ENCODE data around the gene CLEC2A.
"Not testable (repeated sequence)": the region's sequence is repeated elsewhere in the genome, so short reads cannot be mapped to it uniquely, and the experiment has no call there.

Gene CLEC2A

GRCh38 chr12:9971181-9971580, 39.0 kb upstream of the CLEC2A start, which contains the start of gene CLEC12A:
TSS of gene CLEC12A (plus strand) at chr12:9971409. CDS start at chr12:9971597, 188 bp downstream.
- TF ChIP-seq, protein P1, sequence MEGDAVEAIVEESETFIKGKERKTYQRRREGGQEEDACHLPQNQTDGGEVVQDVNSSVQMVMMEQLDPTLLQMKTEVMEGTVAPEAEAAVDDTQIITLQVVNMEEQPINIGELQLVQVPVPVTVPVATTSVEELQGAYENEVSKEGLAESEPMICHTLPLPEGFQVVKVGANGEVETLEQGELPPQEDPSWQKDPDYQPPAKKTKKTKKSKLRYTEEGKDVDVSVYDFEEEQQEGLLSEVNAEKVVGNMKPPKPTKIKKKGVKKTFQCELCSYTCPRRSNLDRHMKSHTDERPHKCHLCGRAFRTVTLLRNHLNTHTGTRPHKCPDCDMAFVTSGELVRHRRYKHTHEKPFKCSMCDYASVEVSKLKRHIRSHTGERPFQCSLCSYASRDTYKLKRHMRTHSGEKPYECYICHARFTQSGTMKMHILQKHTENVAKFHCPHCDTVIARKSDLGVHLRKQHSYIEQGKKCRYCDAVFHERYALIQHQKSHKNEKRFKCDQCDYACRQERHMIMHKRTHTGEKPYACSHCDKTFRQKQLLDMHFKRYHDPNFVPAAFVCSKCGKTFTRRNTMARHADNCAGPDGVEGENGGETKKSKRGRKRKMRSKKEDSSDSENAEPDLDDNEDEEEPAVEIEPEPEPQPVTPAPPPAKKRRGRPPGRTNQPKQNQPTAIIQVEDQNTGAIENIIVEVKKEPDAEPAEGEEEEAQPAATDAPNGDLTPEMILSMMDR (IDR thresholded peaks at IDR 0.05; ENCODE audit: unreplicated experiment in 3 of 3) = no peak
- Mint-ChIP-seq H3K9me3 (peaks cover 5% of the 10 kb centered on the region), H3K36me3 (ENCODE audit: low read depth) (peaks cover 3% of the 10 kb centered on the region), H3K27ac (no peak within 1 kb of the TSS), H3K4me1 (no peaks in the 10 kb centered on the region), H3K4me3 (no peak within 1 kb of the TSS), H3K27me3 (ENCODE audit: low read depth) (no peaks in the 10 kb centered on the region)

GRCh38 chr12:9969673-9970072, 37.5 kb upstream of the CLEC2A start:
- H3K9me3 Mint-ChIP-seq = no peaks in the 10 kb centered on the region
- TF ChIP-seq, protein P1 (IDR thresholded peaks at IDR 0.05; ENCODE audit: unreplicated experiment in 3 of 3) = no peak
- H3K27ac Mint-ChIP-seq = no peak overlapping the region
- H3K4me1 Mint-ChIP-seq = no peaks in the 10 kb centered on the region
- H3K4me3 Mint-ChIP-seq = no peak overlapping the region
- H3K27me3 Mint-ChIP-seq (ENCODE audit: low read depth) = no peaks in the 10 kb centered on the region
- no peaks in the 10 kb centered on the region for H3K36me3 Mint-ChIP-seq (ENCODE audit: low read depth)

DNA sequence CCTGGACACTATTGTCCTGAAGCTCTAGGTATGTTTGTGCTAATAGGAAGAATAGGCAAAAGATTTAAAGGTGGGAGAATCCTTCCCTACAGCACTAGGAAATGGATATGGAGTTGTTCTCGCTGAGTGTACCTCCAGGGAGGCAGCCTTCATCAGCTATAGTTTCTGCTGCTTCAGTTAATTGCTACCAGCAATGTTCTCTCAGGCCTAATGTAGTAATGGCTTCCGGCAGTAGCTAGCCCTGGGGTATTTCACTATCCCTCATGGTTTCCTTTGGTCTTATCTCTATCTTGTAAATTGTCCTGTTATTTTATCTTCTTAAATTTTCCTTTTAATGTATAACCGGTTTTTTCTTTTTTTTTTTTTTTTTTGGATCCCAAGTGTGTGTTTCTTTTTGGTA, 29.7 kb upstream of the CLEC2A start:
- TF ChIP-seq, protein P1 (IDR thresholded peaks at IDR 0.05; ENCODE audit: unreplicated experiment in 3 of 3) = no peak
- Mint-ChIP-seq H3K4me1 (no peaks in the 10 kb centered on the region), H3K4me3 (no peak overlapping the region), H3K9me3 (no peaks in the 10 kb centered on the region), H3K36me3 (ENCODE audit: low read depth) (no peaks in the 10 kb centered on the region), H3K27me3 (ENCODE audit: low read depth) (no peaks in the 10 kb centered on the region), H3K27ac (no peak overlapping the region)

- Mint-ChIP-seq H3K27me3 (ENCODE audit: low read depth) (no peaks in the 10 kb centered on the region), H3K27ac (no peak overlapping the region), H3K4me1 (no peaks in the 10 kb centered on the region), H3K9me3 (no peaks in the 10 kb centered on the region), H3K36me3 (ENCODE audit: low read depth) (no peaks in the 10 kb centered on the region), H3K4me3 (no peak overlapping the region)
- TF ChIP-seq, protein P1 (IDR thresholded peaks at IDR 0.05; ENCODE audit: unreplicated experiment in 3 of 3) = no peak
Observed at GRCh38 chr12:9961106-9961505, 28.9 kb upstream of the CLEC2A start.

GRCh38 chr12:9960590-9960989, 28.4 kb upstream of the CLEC2A start:
- no peaks in the 10 kb centered on the region for H3K36me3 Mint-ChIP-seq (ENCODE audit: low read depth)
- H3K27me3 Mint-ChIP-seq (ENCODE audit: low read depth) = no peaks in the 10 kb centered on the region
- TF ChIP-seq, protein P1 (IDR thresholded peaks at IDR 0.05; ENCODE audit: unreplicated experiment in 3 of 3) = no peak

GRCh38 chr12:9957834-9958233, 25.7 kb upstream of the CLEC2A start:
- Mint-ChIP-seq H3K27ac (no peak overlapping the region), H3K4me3 (no peak overlapping the region), H3K4me1 (no peaks in the 10 kb centered on the region), H3K27me3 (ENCODE audit: low read depth) (no peaks in the 10 kb centered on the region), H3K9me3 (no peaks in the 10 kb centered on the region), H3K36me3 (ENCODE audit: low read depth) (no peaks in the 10 kb centered on the region)
- TF ChIP-seq, protein P1 (IDR thresholded peaks at IDR 0.05; ENCODE audit: unreplicated experiment in 3 of 3) = no peak

More at GRCh38 chr12:9960590-9960989, 28.4 kb upstream of the CLEC2A start:
- no peaks in the 10 kb centered on the region for H3K4me1 Mint-ChIP-seq
- H3K27ac Mint-ChIP-seq = no peak overlapping the region
- no peaks in the 10 kb centered on the region for H3K9me3 Mint-ChIP-seq
- no peak overlapping the region for H3K4me3 Mint-ChIP-seq

DNA sequence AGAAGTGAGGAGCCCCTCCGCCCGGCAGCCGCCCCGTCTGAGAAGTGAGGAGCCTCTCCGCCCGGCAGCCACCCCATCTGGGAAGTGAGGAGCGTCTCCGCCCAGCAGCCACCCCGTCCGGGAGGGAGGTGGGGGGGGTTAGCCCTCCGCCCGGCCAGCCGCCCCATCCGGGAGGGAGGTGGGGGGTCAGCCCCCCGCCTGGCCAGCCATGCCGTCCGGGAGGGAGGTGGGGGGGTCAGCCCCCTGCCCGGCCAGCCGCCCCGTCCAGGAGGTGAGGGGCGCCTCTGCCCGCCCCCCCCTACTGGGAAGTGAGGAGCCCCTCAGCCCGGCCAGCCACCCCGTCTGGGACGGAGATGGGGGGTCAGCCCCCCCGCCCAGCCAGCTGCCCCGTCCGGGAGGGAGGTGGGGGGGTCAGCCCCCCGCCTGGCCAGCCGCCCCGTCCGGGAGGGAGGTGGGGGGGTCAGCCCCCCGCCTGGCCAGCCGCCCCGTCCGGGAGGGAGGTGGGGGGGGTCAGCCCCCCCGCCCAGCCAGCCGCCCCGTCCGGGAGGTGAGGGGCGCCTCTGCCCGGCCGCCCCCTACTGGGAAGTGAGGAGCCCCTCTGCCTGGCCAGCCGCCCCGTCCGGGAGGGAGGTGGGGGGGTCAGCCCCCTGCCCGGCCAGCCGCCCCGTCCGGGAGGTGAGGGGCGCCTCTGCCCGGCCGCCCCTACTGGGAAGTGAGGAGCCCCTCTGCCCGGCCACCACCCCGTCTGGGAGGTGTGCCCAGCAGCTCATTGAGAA, 21.0 kb upstream of the CLEC2A start:
- H3K9me3 Mint-ChIP-seq; H3K4me1 Mint-ChIP-seq; H3K27ac Mint-ChIP-seq; H3K36me3 Mint-ChIP-seq (ENCODE audit: low read depth); H3K4me3 Mint-ChIP-seq; H3K27me3 Mint-ChIP-seq (ENCODE audit: low read depth): not testable (repeated sequence)
